IPS-11a (cell line): ENCODE measurements around the gene TGFBI.

Experiments
- H3K4me3 ChIP-seq: one replicate; pipeline ENCODE4 v1.5.1; 2013; ENCODE audit warnings: low read depth, low read length, control low read depth

The TGFBI gene

GRCh38 chr5:136001466-136001981 lies 27.3 kb upstream of the TGFBI start:
- no peak overlapping the region for H3K4me3 ChIP-seq

GRCh38 chr5:136004436-136004835 lies 24.4 kb upstream of the TGFBI start:
- no peak overlapping the region for H3K4me3 ChIP-seq

GRCh38 chr5:136005476-136005875 lies 23.3 kb upstream of the TGFBI start:
- no peak overlapping the region for H3K4me3 ChIP-seq

GRCh38 chr5:136006164-136006563 lies 22.6 kb upstream of the TGFBI start:
- H3K4me3 ChIP-seq = no peak overlapping the region

GRCh38 chr5:136006761-136007251 lies 22.0 kb upstream of the TGFBI start:
- no peak overlapping the region for H3K4me3 ChIP-seq

- H3K4me3 ChIP-seq = no peak overlapping the region
Observed at GRCh38 chr5:136007271-136007670, 21.5 kb upstream of the TGFBI start.

GRCh38 chr5:136011414-136012001 lies 17.3 kb upstream of the TGFBI start:
- no peak overlapping the region for H3K4me3 ChIP-seq

- H3K4me3 ChIP-seq = no peak overlapping the region
Observed at GRCh38 chr5:136012041-136012804, 16.6 kb upstream of the TGFBI start.

GRCh38 chr5:136013559-136013958 lies 15.2 kb upstream of the TGFBI start:
- no peak overlapping the region for H3K4me3 ChIP-seq

GRCh38 chr5:136014049-136015002 lies 14.5 kb upstream of the TGFBI start:
- no peak overlapping the region for H3K4me3 ChIP-seq

- H3K4me3 ChIP-seq = no peak overlapping the region
Observed at GRCh38 chr5:136015003-136015375, 13.8 kb upstream of the TGFBI start.

- H3K4me3 ChIP-seq = no peak overlapping the region
Observed at GRCh38 chr5:136015966-136016650, 12.7 kb upstream of the TGFBI start.

GRCh38 chr5:136016945-136017530 lies 11.8 kb upstream of the TGFBI start:
- no peak overlapping the region for H3K4me3 ChIP-seq

GRCh38 chr5:136018814-136019783 lies 9.7 kb upstream of the TGFBI start:
- H3K4me3 ChIP-seq = no peak overlapping the region

GRCh38 chr5:136020001-136020382 lies 8.8 kb upstream of the TGFBI start:
- no peak overlapping the region for H3K4me3 ChIP-seq

- no peak overlapping the region for H3K4me3 ChIP-seq
Observed at GRCh38 chr5:136020383-136021015, 8.3 kb upstream of the TGFBI start.

- H3K4me3 ChIP-seq = no peak overlapping the region
Observed at GRCh38 chr5:136021016-136021405, 7.8 kb upstream of the TGFBI start.

GRCh38 chr5:136022965-136023364 lies 5.8 kb upstream of the TGFBI start:
- no peak overlapping the region for H3K4me3 ChIP-seq
